MCF 10A (cell line): ENCODE measurements around the gene CDCA8. TPM values are rescaled to one million over a fixed set of nuclear protein-coding genes. Genes with fewer than 3 reads are reported as not detected.
"Not testable (repeated sequence)": the region's sequence is repeated elsewhere in the genome, so short reads cannot be mapped to it uniquely, and the experiment has no call there.

Source experiments
- BruUV-seq: library from RNA; stranded (reverse); fragments of 400-500 nt; replicated peaks from 2 replicates; lab custom pipeline; 2021; lab: Mats Ljungman, UMichigan
- CTCF ChIA-PET: fragments of 300-600 bp; sonication (Branson Sonifier 250); formaldehyde crosslinking; extraction: SDS; loops from one replicate; lab custom pipeline; 2021; ENCODE audit warnings: antibody characterized with exemption, inconsistent platforms; lab: Yijun Ruan, JAX
- POLR2A ChIA-PET: fragments of 300-600, 350-650 bp; sonication (Branson Sonifier 250); formaldehyde crosslinking; extraction: SDS; loops from one replicate; lab custom pipeline; 2020; ENCODE audit warnings: antibody characterized with exemption, inconsistent platforms; lab: Yijun Ruan, JAX
- DNase-seq: peaks from one replicate; pipeline ENCODE4 v3.0.0-alpha.2; 2018; ENCODE audit not compliant: unreplicated experiment
- H3K27ac Mint-ChIP-seq: one replicate; pipeline ENCODE4 v1.8.0; 2022; ENCODE audit warnings: mild to moderate bottlenecking, low read depth, mixed read lengths; ENCODE audit not compliant: unreplicated experiment
- H3K27me3 Mint-ChIP-seq: one replicate; pipeline ENCODE4 v1.8.0; 2022; ENCODE audit warnings: mixed read lengths; ENCODE audit not compliant: insufficient read depth, unreplicated experiment
- H3K36me3 Mint-ChIP-seq: one replicate; pipeline ENCODE4 v1.8.0; 2022; ENCODE audit warnings: mild to moderate bottlenecking, moderate library complexity, mixed read lengths; ENCODE audit not compliant: insufficient read depth, unreplicated experiment
- H3K4me1 Mint-ChIP-seq: one replicate; pipeline ENCODE4 v1.8.0; 2022; ENCODE audit warnings: mixed read lengths; ENCODE audit not compliant: insufficient read depth, unreplicated experiment
- H3K4me3 Mint-ChIP-seq: one replicate; pipeline ENCODE4 v1.8.0; 2022; ENCODE audit warnings: mild to moderate bottlenecking, moderate library complexity, mixed read lengths; ENCODE audit not compliant: unreplicated experiment
- H3K9me3 Mint-ChIP-seq: one replicate; pipeline ENCODE4 v1.8.0; 2022; ENCODE audit warnings: mixed read lengths; ENCODE audit not compliant: unreplicated experiment
- CTCF ChIP-seq: fragments of 200-600 bp; IDR thresholded peaks from one replicate; pipeline ENCODE4 v1.8.0; 2022; ENCODE audit warnings: antibody characterized with exemption, mild to moderate bottlenecking; ENCODE audit not compliant: unreplicated experiment
- intact Hi-C: fragments of 100-400 bp; cut with micrococcal nuclease; formaldehyde crosslinking; loops from 2 replicates; pipeline ENCODE4 v1.14.1; 2022
- total RNA-seq: library from RNA; stranded (reverse); gene quantifications from 2 replicates; pipeline ENCODE4 v1.2.3, GENCODE V29; 2022

The CDCA8 gene
- total RNA-seq, 1 experiment from 2014 or later = 21.8 TPM

GRCh38 chr1:37731312-37732019 is 39.1 kb downstream of the CDCA8 start:
- POLR2A ChIA-PET = no interaction called here
- no peak for TF ChIP-seq CTCF
- H3K27me3 Mint-ChIP-seq = peaks cover 31% of the 10 kb centered on the region
- intact Hi-C loops = loop anchor here (5.0 kb wide), 1 partner anchor 39 kb away; the partner anchor contains the start of gene CDCA8
- no peak overlapping the region for H3K4me3 Mint-ChIP-seq
- CTCF ChIA-PET = no interaction called here
- H3K27ac Mint-ChIP-seq = no peak overlapping the region
- peaks cover 4% of the 10 kb centered on the region for H3K4me1 Mint-ChIP-seq
- DNase-seq = no peak
- no peaks in the 10 kb centered on the region for H3K9me3 Mint-ChIP-seq
- no TSS peak for BruUV-seq
- H3K36me3 Mint-ChIP-seq = peaks cover 5% of the 10 kb centered on the region

- TF ChIP-seq CTCF = no peak
- Mint-ChIP-seq H3K9me3 (peaks cover 4% of the 10 kb centered on the region), H3K27me3 (peaks cover 29% of the 10 kb centered on the region), H3K4me1 (peaks cover 4% of the 10 kb centered on the region), H3K36me3 (peaks cover 5% of the 10 kb centered on the region), H3K4me3 (no peak overlapping the region), H3K27ac (no peak overlapping the region)
- POLR2A ChIA-PET = no interaction called here
- CTCF ChIA-PET = interaction anchor here (1.0 kb wide), 1 partner anchor 49 kb away, joined by 3 read pairs; no protein-coding TSS in a partner anchor
- intact Hi-C loops = loop anchor here (5.0 kb wide), 1 partner anchor 40 kb away; the partner anchor contains the start of gene CDCA8
- no TSS peak for BruUV-seq
- no peak for DNase-seq
Observed at GRCh38 chr1:37732111-37732780, 39.9 kb downstream of the CDCA8 start.

- intact Hi-C loops = loop anchor here (5.0 kb wide), 1 partner anchor 43 kb away; the partner anchor contains the start of gene CDCA8
- no peak overlapping the region for H3K4me3 Mint-ChIP-seq
- no peak for DNase-seq
- peaks cover 8% of the 10 kb centered on the region for H3K9me3 Mint-ChIP-seq
- ChIA-PET POLR2A (interaction anchor here (0.6 kb wide), 1 partner anchor 66 kb away, joined by 3 read pairs; no protein-coding TSS in a partner anchor), CTCF (no interaction called here)
- H3K27ac Mint-ChIP-seq = no peak overlapping the region
- H3K27me3 Mint-ChIP-seq = peaks cover 6% of the 10 kb centered on the region
- TF ChIP-seq CTCF = no peak
- no TSS peak for BruUV-seq
- peaks cover 5% of the 10 kb centered on the region for H3K36me3 Mint-ChIP-seq
- H3K4me1 Mint-ChIP-seq = peaks cover 4% of the 10 kb centered on the region
Observed at GRCh38 chr1:37734629-37735591, 42.6 kb downstream of the CDCA8 start.

GRCh38 chr1:37737975-37738374 is 45.7 kb downstream of the CDCA8 start:
- intact Hi-C loops = not testable (repeated sequence)

GRCh38 chr1:37738619-37739018 is 46.3 kb downstream of the CDCA8 start:
- H3K9me3 Mint-ChIP-seq, intact Hi-C loops, H3K27ac Mint-ChIP-seq, DNase-seq, BruUV-seq, H3K36me3 Mint-ChIP-seq, H3K4me3 Mint-ChIP-seq: not testable (repeated sequence)
- ChIA-PET POLR2A (interaction anchor here (1.0 kb wide), 1 partner anchor 69 kb away, joined by 3 read pairs; the partner anchor contains the start of gene C1orf122), CTCF (interaction anchor here (1.0 kb wide), 1 partner anchor 57 kb away, joined by 3 read pairs; no protein-coding TSS in a partner anchor)
- H3K4me1 Mint-ChIP-seq = peaks cover 18% of the 10 kb centered on the region
- peaks cover 10% of the 10 kb centered on the region for H3K27me3 Mint-ChIP-seq

More at GRCh38 chr1:37737975-37738374, 45.7 kb downstream of the CDCA8 start:
- DNase-seq, H3K27ac Mint-ChIP-seq, H3K4me3 Mint-ChIP-seq, BruUV-seq, H3K27me3 Mint-ChIP-seq, H3K9me3 Mint-ChIP-seq, H3K36me3 Mint-ChIP-seq: not testable (repeated sequence)
- ChIA-PET POLR2A (interaction anchor here (0.7 to 1.0 kb wide), 2 partner anchors 46 to 69 kb away, joined by 3 read pairs; partner anchors contain the start of gene C1orf122), CTCF (interaction anchor here (1.0 kb wide), 1 partner anchor 56 kb away, joined by 3 read pairs; no protein-coding TSS in a partner anchor)
- peaks cover 19% of the 10 kb centered on the region for H3K4me1 Mint-ChIP-seq
